ENCODE data around the gene AGPAT4. TPM values are rescaled to one million over a fixed set of nuclear protein-coding genes. Genes with fewer than 3 reads are reported as not detected.

AGPAT4 gene
- total RNA-seq, 1 donor from 2014 or later: 4.7 TPM

GRCh38 chr6:161211380-161212035 lies 62.4 kb downstream of the AGPAT4 start:
- Mint-ChIP-seq H3K4me1 (no peaks in the 10 kb centered on the region), H3K9me3 (peaks cover 7% of the 10 kb centered on the region), H3K4me3 (no peak overlapping the region), H3K36me3 (ENCODE audit: low read depth) (peaks cover 3% of the 10 kb centered on the region), H3K27me3 (peaks cover 3% of the 10 kb centered on the region), H3K27ac (no peak overlapping the region)
- intact Hi-C loops (cut with micrococcal nuclease): no loop called here
- ATAC-seq (ENCODE audit: low read depth) (no peak), DNase-seq (no peak)
- ChIA-PET POLR2A (no interaction called here), CTCF (no interaction called here)
- TF ChIP-seq, protein P1, sequence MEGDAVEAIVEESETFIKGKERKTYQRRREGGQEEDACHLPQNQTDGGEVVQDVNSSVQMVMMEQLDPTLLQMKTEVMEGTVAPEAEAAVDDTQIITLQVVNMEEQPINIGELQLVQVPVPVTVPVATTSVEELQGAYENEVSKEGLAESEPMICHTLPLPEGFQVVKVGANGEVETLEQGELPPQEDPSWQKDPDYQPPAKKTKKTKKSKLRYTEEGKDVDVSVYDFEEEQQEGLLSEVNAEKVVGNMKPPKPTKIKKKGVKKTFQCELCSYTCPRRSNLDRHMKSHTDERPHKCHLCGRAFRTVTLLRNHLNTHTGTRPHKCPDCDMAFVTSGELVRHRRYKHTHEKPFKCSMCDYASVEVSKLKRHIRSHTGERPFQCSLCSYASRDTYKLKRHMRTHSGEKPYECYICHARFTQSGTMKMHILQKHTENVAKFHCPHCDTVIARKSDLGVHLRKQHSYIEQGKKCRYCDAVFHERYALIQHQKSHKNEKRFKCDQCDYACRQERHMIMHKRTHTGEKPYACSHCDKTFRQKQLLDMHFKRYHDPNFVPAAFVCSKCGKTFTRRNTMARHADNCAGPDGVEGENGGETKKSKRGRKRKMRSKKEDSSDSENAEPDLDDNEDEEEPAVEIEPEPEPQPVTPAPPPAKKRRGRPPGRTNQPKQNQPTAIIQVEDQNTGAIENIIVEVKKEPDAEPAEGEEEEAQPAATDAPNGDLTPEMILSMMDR (IDR thresholded peaks at IDR 0.05): no peak

DNA sequence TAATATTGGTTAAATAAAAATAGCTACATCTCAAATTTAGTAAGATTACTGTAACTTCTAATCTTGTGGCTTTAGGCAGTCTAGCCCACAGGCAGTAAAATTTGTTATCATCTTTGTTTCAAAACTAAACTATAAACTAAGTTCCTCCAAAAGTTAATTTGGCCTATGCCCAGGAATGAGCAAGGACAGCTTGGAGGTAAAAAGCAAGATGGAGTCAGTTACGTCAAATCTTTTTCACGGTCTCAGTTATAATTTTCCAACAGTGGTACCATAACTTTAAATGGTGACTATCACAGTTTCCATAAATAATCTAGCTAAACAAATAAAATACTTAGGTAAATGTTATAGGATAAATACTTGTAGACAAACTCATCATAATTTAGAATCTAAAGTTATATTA lies 63.0 kb downstream of the AGPAT4 start:
- Mint-ChIP-seq H3K4me3 (no peak overlapping the region), H3K4me1 (no peaks in the 10 kb centered on the region), H3K36me3 (ENCODE audit: low read depth) (peaks cover 3% of the 10 kb centered on the region), H3K9me3 (peaks cover 7% of the 10 kb centered on the region), H3K27me3 (peaks cover 3% of the 10 kb centered on the region), H3K27ac (no peak overlapping the region)
- no peak for ATAC-seq (ENCODE audit: low read depth)
- ChIA-PET CTCF (no interaction called here), POLR2A (no interaction called here)
- no peak for DNase-seq
- TF ChIP-seq, protein P1 (IDR thresholded peaks at IDR 0.05): no peak
- intact Hi-C loops (cut with micrococcal nuclease): no loop called here

- ChIA-PET POLR2A (no interaction called here), CTCF (no interaction called here)
- peaks cover 3% of the 10 kb centered on the region for H3K27me3 Mint-ChIP-seq
- DNase-seq: no peak
- peaks cover under 1% of the 10 kb centered on the region for H3K4me1 Mint-ChIP-seq
- H3K36me3 Mint-ChIP-seq (ENCODE audit: low read depth): peaks cover 3% of the 10 kb centered on the region
- no peak overlapping the region for H3K27ac Mint-ChIP-seq
- TF ChIP-seq, protein P1 (IDR thresholded peaks at IDR 0.05): no peak
- no peak overlapping the region for H3K4me3 Mint-ChIP-seq
- H3K9me3 Mint-ChIP-seq: peaks cover 7% of the 10 kb centered on the region
- no peak for ATAC-seq (ENCODE audit: low read depth)
- intact Hi-C loops (cut with micrococcal nuclease): no loop called here
Measured at GRCh38 chr6:161207200-161207599, 66.7 kb downstream of the AGPAT4 start.

GRCh38 chr6:161204866-161205557 lies 68.8 kb downstream of the AGPAT4 start:
- ChIA-PET POLR2A (no interaction called here), CTCF (no interaction called here)
- intact Hi-C loops (cut with micrococcal nuclease): no loop called here
- Mint-ChIP-seq H3K4me1 (peaks cover 21% of the 10 kb centered on the region), H3K36me3 (ENCODE audit: low read depth) (peaks cover 3% of the 10 kb centered on the region), H3K27ac (no peak overlapping the region), H3K4me3 (no peak overlapping the region), H3K9me3 (peaks cover 4% of the 10 kb centered on the region), H3K27me3 (peaks cover 3% of the 10 kb centered on the region)
- DNase-seq: no peak
- TF ChIP-seq, protein P1 (IDR thresholded peaks at IDR 0.05): no peak
- ATAC-seq (ENCODE audit: low read depth): no peak

- Mint-ChIP-seq H3K27ac (no peak overlapping the region), H3K36me3 (ENCODE audit: low read depth) (no peaks in the 10 kb centered on the region), H3K4me1 (peaks cover 34% of the 10 kb centered on the region), H3K9me3 (no peaks in the 10 kb centered on the region), H3K27me3 (no peaks in the 10 kb centered on the region), H3K4me3 (no peak overlapping the region)
- ChIA-PET POLR2A (no interaction called here), CTCF (no interaction called here)
- ATAC-seq (ENCODE audit: low read depth): no peak
- TF ChIP-seq, protein P1 (IDR thresholded peaks at IDR 0.05): no peak
- no peak for DNase-seq
- intact Hi-C loops (cut with micrococcal nuclease): no loop called here
Measured at GRCh38 chr6:161200610-161201370, 73.1 kb downstream of the AGPAT4 start.

Data from activated B cell treated with CpG ODN at 0.5 μM for 24 hours (primary cell).